Caco-2 (cell line): ENCODE results near the gene CSF3R. TPM values are rescaled to one million over a fixed set of nuclear protein-coding genes. Genes with fewer than 3 reads are reported as not detected.

Experiments used
- BruUV-seq: library from RNA; stranded (reverse); fragments of 400-500 nt; replicated peaks from 2 replicates; lab custom pipeline; 2021; lab: Mats Ljungman, UMichigan
- CTCF ChIA-PET: fragments of 300-600 bp; sonication (Branson Sonifier 250); formaldehyde crosslinking; loops from one replicate; lab custom pipeline; 2022; ENCODE audit warnings: antibody characterized with exemption; lab: Charles Lee
- POLR2A ChIA-PET: fragments of 300-600 bp; sonication (Branson Sonifier 250); formaldehyde crosslinking; loops from one replicate; lab custom pipeline; 2022; ENCODE audit warnings: antibody characterized with exemption; lab: Charles Lee
- DNase-seq, 2 experiments: peaks; one replicate each; pipeline versions ENCODE4 v3.0.0 to v3.0.0-alpha.2; 2020 to 2022
- H3K27me3 ChIP-seq: replicated peaks from 2 replicates; pipeline ENCODE4 v1.6.0; 2011; ENCODE audit warnings: low read length; ENCODE audit not compliant: control insufficient read depth, insufficient read depth
- H3K36me3 ChIP-seq: 2 replicates; pipeline ENCODE4 v1.5.1; 2011; ENCODE audit warnings: low read length; ENCODE audit not compliant: control insufficient read depth, insufficient read depth
- H3K4me1 ChIP-seq: fragments of 250-450 bp; sonication (Bioruptor Pico); 2 replicates; pipeline ENCODE4 v1.5.1; 2020; ENCODE audit warnings: mild to moderate bottlenecking
- H3K4me3 ChIP-seq: 2 replicates; pipeline ENCODE4 v1.5.1; 2011; ENCODE audit warnings: low read depth, mild to moderate bottlenecking, control low read depth, low read length
- H3K9me3 ChIP-seq: fragments of 250-450 bp; sonication (Bioruptor Pico); 2 replicates; pipeline ENCODE4 v1.5.1; 2020; ENCODE audit warnings: mild to moderate bottlenecking, moderate library complexity
- H3K27ac Mint-ChIP-seq: one replicate; pipeline ENCODE4 v1.8.0; 2022; ENCODE audit warnings: mixed read lengths; ENCODE audit not compliant: unreplicated experiment
- H3K27me3 Mint-ChIP-seq: one replicate; pipeline ENCODE4 v1.8.0; 2022; ENCODE audit warnings: mixed read lengths; ENCODE audit not compliant: insufficient read depth, unreplicated experiment
- H3K36me3 Mint-ChIP-seq: one replicate; pipeline ENCODE4 v1.8.0; 2022; ENCODE audit warnings: mild to moderate bottlenecking, mixed read lengths; ENCODE audit not compliant: insufficient read depth, unreplicated experiment
- H3K4me1 Mint-ChIP-seq: one replicate; pipeline ENCODE4 v1.8.0; 2022; ENCODE audit warnings: low read depth, mixed read lengths; ENCODE audit not compliant: unreplicated experiment
- H3K4me3 Mint-ChIP-seq: one replicate; pipeline ENCODE4 v1.8.0; 2022; ENCODE audit warnings: mild to moderate bottlenecking, moderate library complexity, mixed read lengths; ENCODE audit not compliant: unreplicated experiment
- H3K9me3 Mint-ChIP-seq: one replicate; pipeline ENCODE4 v1.8.0; 2022; ENCODE audit warnings: mixed read lengths; ENCODE audit not compliant: unreplicated experiment
- CTCF ChIP-seq, 2 experiments: fragments of 200-600 bp in 1 of 2; IDR thresholded peaks; 1 replicate in 1 of 2; 2 replicates in 1 of 2; pipeline versions ENCODE4 v1.5.1 to v1.8.0; 2011 to 2022; ENCODE audit warnings: antibody characterized with exemption in 1 of 2, control low read depth in 1 of 2, inconsistent platforms in 1 of 2, low read depth in 1 of 2, low read length in 1 of 2, mild to moderate bottlenecking in 1 of 2, moderate library complexity in 1 of 2; ENCODE audit not compliant: insufficient read depth in 1 of 2, severe bottlenecking in 1 of 2, unreplicated experiment in 1 of 2
- intact Hi-C: fragments of 100-400 bp; cut with micrococcal nuclease; formaldehyde crosslinking; loops from one replicate; pipeline ENCODE4 v1.10.0; 2022; ENCODE audit not compliant: unreplicated experiment
- total RNA-seq: library from RNA; stranded (reverse); gene quantifications from 2 replicates; pipeline ENCODE4 v1.2.3, GENCODE V29; 2022

CSF3R gene
- total RNA-seq, 1 experiment from 2014 or later, result 1.4 TPM

GRCh38 chr1:36510418-36510817, 27.7 kb upstream of the CSF3R start:
- Histone ChIP-seq H3K4me1 (no peaks in the 10 kb centered on the region), H3K9me3 (no peaks in the 10 kb centered on the region), H3K4me3 (no peak overlapping the region), H3K27me3 (no peaks in the 10 kb centered on the region), H3K36me3 (no peaks in the 10 kb centered on the region)
- DNase-seq, result no peak
- CTCF ChIA-PET, result no interaction called here
- no peak overlapping the region for H3K27ac Mint-ChIP-seq
- no peaks in the 10 kb centered on the region for H3K4me1 Mint-ChIP-seq
- H3K4me3 Mint-ChIP-seq, result no peak overlapping the region
- H3K9me3 Mint-ChIP-seq, result no peaks in the 10 kb centered on the region
- POLR2A ChIA-PET, result no interaction called here
- no peaks in the 10 kb centered on the region for H3K36me3 Mint-ChIP-seq
- BruUV-seq, result no TSS peak
- TF ChIP-seq CTCF (IDR thresholded peaks at IDR 0.05; ENCODE audit: insufficient read depth in 1 of 2, low read depth in 1 of 2, low read length in 1 of 2, severe bottlenecking in 1 of 2, unreplicated experiment in 1 of 2), result no peak
- H3K27me3 Mint-ChIP-seq, result no peaks in the 10 kb centered on the region
- intact Hi-C loops, result no loop called here

- Mint-ChIP-seq H3K4me1 (peaks cover under 1% of the 10 kb centered on the region), H3K4me3 (no peak overlapping the region), H3K9me3 (no peaks in the 10 kb centered on the region), H3K27ac (no peak overlapping the region), H3K36me3 (no peaks in the 10 kb centered on the region), H3K27me3 (no peaks in the 10 kb centered on the region)
- H3K4me1 ChIP-seq, result no peaks in the 10 kb centered on the region
- H3K36me3 ChIP-seq, result no peaks in the 10 kb centered on the region
- H3K4me3 ChIP-seq, result no peak overlapping the region
- no peaks in the 10 kb centered on the region for H3K27me3 ChIP-seq
- no peak for TF ChIP-seq CTCF (IDR thresholded peaks at IDR 0.05; ENCODE audit: insufficient read depth in 1 of 2, low read depth in 1 of 2, low read length in 1 of 2, severe bottlenecking in 1 of 2, unreplicated experiment in 1 of 2)
- no peak for DNase-seq
- POLR2A ChIA-PET, result no interaction called here
- H3K9me3 ChIP-seq, result no peaks in the 10 kb centered on the region
- intact Hi-C loops, result no loop called here
- CTCF ChIA-PET, result no interaction called here
- no TSS peak for BruUV-seq
Observed at GRCh38 chr1:36508257-36508656, 25.5 kb upstream of the CSF3R start.

GRCh38 chr1:36506276-36506920, 23.7 kb upstream of the CSF3R start:
- CTCF ChIA-PET, result no interaction called here

More at GRCh38 chr1:36506276-36506920, 23.7 kb upstream of the CSF3R start:
- H3K27ac Mint-ChIP-seq, result no peak overlapping the region
- H3K9me3 Mint-ChIP-seq, result no peaks in the 10 kb centered on the region
- POLR2A ChIA-PET, result no interaction called here
- no peak overlapping the region for H3K4me3 Mint-ChIP-seq
- Histone ChIP-seq H3K9me3 (no peaks in the 10 kb centered on the region), H3K4me1 (no peaks in the 10 kb centered on the region), H3K4me3 (no peak overlapping the region), H3K36me3 (no peaks in the 10 kb centered on the region), H3K27me3 (no peaks in the 10 kb centered on the region)
- intact Hi-C loops, result no loop called here
- BruUV-seq, result no TSS peak
- no peak for TF ChIP-seq CTCF (IDR thresholded peaks at IDR 0.05; ENCODE audit: insufficient read depth in 1 of 2, low read depth in 1 of 2, low read length in 1 of 2, severe bottlenecking in 1 of 2, unreplicated experiment in 1 of 2)
- peaks cover 7% of the 10 kb centered on the region for H3K4me1 Mint-ChIP-seq
- H3K36me3 Mint-ChIP-seq, result no peaks in the 10 kb centered on the region
- no peaks in the 10 kb centered on the region for H3K27me3 Mint-ChIP-seq
- DNase-seq, result no peak
